H1 (cell line): ENCODE measurements around the gene TNS4. TPM values are rescaled to one million over a fixed set of nuclear protein-coding genes. Genes with fewer than 3 reads are reported as not detected.

Source experiments
- CTCF ChIA-PET: fragments of 300-600 bp; sonication (Branson Sonifier 250); formaldehyde crosslinking; loops from one replicate; lab custom pipeline; 2021; ENCODE audit not compliant: partially characterized antibody; lab: Charles Lee
- POLR2A ChIA-PET: fragments of 300-600 bp; sonication (Branson Sonifier 250); formaldehyde crosslinking; loops from one replicate; lab custom pipeline; 2021; ENCODE audit warnings: inconsistent platforms; ENCODE audit not compliant: partially characterized antibody; lab: Charles Lee
- DNase-seq, 2 experiments: peaks; one replicate each; pipeline versions ENCODE4 v3.0.0 to v3.0.0-alpha.2; 2010 to 2022; ENCODE audit warnings: low spot score in 2 of 2, low read depth in 1 of 2, mixed read lengths in 1 of 2
- FAIRE-seq: peaks from 2 replicates; lab custom pipeline; 2011; peaks lifted over from hg19 to GRCh38; lab: Jason Lieb, UNC
- H2AFZ ChIP-seq: 2 replicates; pipeline ENCODE4 v1.8.1; 2012; ENCODE audit warnings: low read length, inconsistent platforms
- H2AK5ac ChIP-seq: 2 replicates; pipeline ENCODE4 v1.6.1; 2013; ENCODE audit warnings: low read depth, low read length
- H2BK120ac ChIP-seq: replicated peaks from 2 replicates; pipeline ENCODE3; 2013; ENCODE audit warnings: low read depth, low read length, inconsistent platforms
- H2BK12ac ChIP-seq: 2 replicates; pipeline ENCODE4 v1.6.1; 2013; ENCODE audit warnings: low read depth, low read length
- H2BK15ac ChIP-seq: 2 replicates; pipeline ENCODE4 v1.6.1; 2013; ENCODE audit warnings: low read length
- H2BK20ac ChIP-seq: 2 replicates; pipeline ENCODE4 v1.6.1; 2013; ENCODE audit warnings: low read length
- H2BK5ac ChIP-seq: 2 replicates; pipeline ENCODE4 v1.6.1; 2013; ENCODE audit warnings: low read depth, low read length
- H3K14ac ChIP-seq: 2 replicates; pipeline ENCODE4 v1.6.1; 2013; ENCODE audit warnings: inconsistent platforms; ENCODE audit not compliant: insufficient read length
- H3K18ac ChIP-seq: 2 replicates; pipeline ENCODE4 v1.6.1; 2013; ENCODE audit warnings: low read length; ENCODE audit errors: extremely low read depth
- H3K23ac ChIP-seq: 2 replicates; pipeline ENCODE4 v1.6.1; 2013; ENCODE audit warnings: inconsistent platforms; ENCODE audit not compliant: insufficient read length
- H3K23me2 ChIP-seq: 2 replicates; pipeline ENCODE4 v1.6.1; 2013; ENCODE audit warnings: low read depth, low read length
- H3K27ac ChIP-seq: 2 replicates; pipeline ENCODE4 v1.6.1; 2011; ENCODE audit warnings: low read depth, low read length, inconsistent platforms
- H3K27me3 ChIP-seq, 4 experiments: replicated peaks in 1 of 4; 1 replicate in 1 of 4; 2 replicates in 3 of 4; pipeline versions ENCODE4 v1.6.1 to v1.8.1; 2011 to 2013; ENCODE audit warnings: low read length in 3 of 4, mild to moderate bottlenecking in 3 of 4, inconsistent platforms in 2 of 4, mixed read lengths in 2 of 4, moderate library complexity in 1 of 4; ENCODE audit not compliant: control insufficient read depth in 3 of 4, insufficient read depth in 3 of 4; ENCODE audit errors: extremely low read depth in 1 of 4
- H3K36me3 ChIP-seq, 4 experiments: 2 replicates each; pipeline versions ENCODE4 v1.6.1 to v1.8.1; 2011 to 2013; ENCODE audit warnings: mild to moderate bottlenecking in 4 of 4, low read length in 3 of 4, moderate library complexity in 2 of 4, control low read depth in 1 of 4, inconsistent platforms in 1 of 4; ENCODE audit not compliant: insufficient read depth in 4 of 4, control insufficient read depth in 2 of 4
- H3K4ac ChIP-seq: replicated peaks from 2 replicates; pipeline ENCODE3; 2013; ENCODE audit warnings: low read length, low read depth, mixed read lengths, inconsistent platforms; ENCODE audit not compliant: insufficient read length
- H3K4me1 ChIP-seq, 4 experiments: replicated peaks in 1 of 4; 1 replicate in 1 of 4; 2 replicates in 3 of 4; pipeline versions ENCODE4 v1.6.1 to v1.8.1; 2011 to 2013; ENCODE audit warnings: low read length in 3 of 4, inconsistent platforms in 2 of 4, mixed read lengths in 1 of 4; ENCODE audit not compliant: insufficient read depth in 4 of 4, control insufficient read depth in 3 of 4
- H3K4me2 ChIP-seq, 2 experiments: 2 replicates each; pipeline versions ENCODE4 v1.6.1 to v1.8.1; 2011 to 2013; ENCODE audit warnings: low read depth in 2 of 2, low read length in 2 of 2, control low read depth in 1 of 2, inconsistent platforms in 1 of 2, mild to moderate bottlenecking in 1 of 2; ENCODE audit not compliant: insufficient read depth in 1 of 2
- H3K4me3 ChIP-seq, 4 experiments: fragments of 200-600, 300-600 bp in 1 of 4; sonication (generic), shearing (Covaris generic), sonication (Bioruptor Twin) in 1 of 4; 2 replicates each; pipeline versions ENCODE4 v1.5.1 to v1.8.1; 2011 to 2016; ENCODE audit warnings: low read length in 4 of 4, low read depth in 3 of 4, control low read depth in 2 of 4, inconsistent platforms in 2 of 4, mild to moderate bottlenecking in 2 of 4, mixed read lengths in 1 of 4, moderate library complexity in 1 of 4; ENCODE audit not compliant: insufficient read depth in 2 of 4; ENCODE audit errors: extremely low read depth in 1 of 4
- H3K56ac ChIP-seq: replicated peaks from 2 replicates; pipeline ENCODE3; 2013; ENCODE audit warnings: low read depth, mild to moderate bottlenecking, mixed read lengths, low read length, inconsistent platforms; ENCODE audit not compliant: insufficient read length
- H3K79me1 ChIP-seq: 2 replicates; pipeline ENCODE4 v1.6.1; 2013; ENCODE audit warnings: low read depth, low read length, control low read depth
- H3K79me2 ChIP-seq, 2 experiments: 2 replicates each; pipeline versions ENCODE4 v1.6.1 to v1.8.1; 2012 to 2013; ENCODE audit warnings: low read length in 2 of 2, mild to moderate bottlenecking in 2 of 2, inconsistent platforms in 1 of 2; ENCODE audit not compliant: insufficient read depth in 2 of 2, control insufficient read depth in 1 of 2
- H3K9ac ChIP-seq, 4 experiments: replicated peaks in 1 of 4; 1 replicate in 1 of 4; 2 replicates in 3 of 4; pipeline versions ENCODE4 v1.6.1 to v1.8.1; 2011 to 2013; ENCODE audit warnings: low read depth in 3 of 4, low read length in 3 of 4, control low read depth in 2 of 4, mild to moderate bottlenecking in 2 of 4, moderate library complexity in 2 of 4, inconsistent platforms in 1 of 4; ENCODE audit errors: extremely low read depth in 1 of 4
- H3K9me3 ChIP-seq, 2 experiments: 2 replicates each; pipeline versions ENCODE4 v1.6.1 to v1.8.1; 2012 to 2013; ENCODE audit warnings: mild to moderate bottlenecking in 2 of 2, moderate library complexity in 2 of 2, control low read depth in 1 of 2, inconsistent platforms in 1 of 2, low read depth in 1 of 2, low read length in 1 of 2, mixed read lengths in 1 of 2; ENCODE audit not compliant: insufficient read depth in 2 of 2
- H4K20me1 ChIP-seq, 2 experiments: replicated peaks in 1 of 2; 2 replicates each; pipeline versions ENCODE3 to v1.8.1; 2011 to 2013; ENCODE audit warnings: inconsistent platforms in 2 of 2, low read length in 2 of 2, mild to moderate bottlenecking in 1 of 2; ENCODE audit not compliant: insufficient read depth in 2 of 2, control insufficient read depth in 1 of 2
- H4K5ac ChIP-seq: 2 replicates; pipeline ENCODE4 v1.6.1; 2013; ENCODE audit warnings: low read length, low read depth, mixed read lengths, inconsistent platforms; ENCODE audit not compliant: insufficient read length
- H4K8ac ChIP-seq: 2 replicates; pipeline ENCODE4 v1.8.0; 2013; ENCODE audit warnings: mild to moderate bottlenecking, moderate library complexity, low read length, inconsistent platforms; ENCODE audit not compliant: insufficient read depth; ENCODE audit errors: extremely low read depth
- H4K91ac ChIP-seq: replicated peaks from 2 replicates; pipeline ENCODE3; 2013; ENCODE audit warnings: low read length, mixed read lengths, inconsistent platforms; ENCODE audit not compliant: insufficient read length
- CBX8 ChIP-seq: fragments of 300-800, 300-1000 bp; sonication (generic); IDR thresholded peaks from 2 replicates; pipeline ENCODE4 v1.7.1; 2016; ENCODE audit warnings: low read depth, low read length, borderline replicate concordance
- EP300 ChIP-seq, 2 experiments: IDR thresholded peaks; 1 replicate in 1 of 2; 2 replicates in 1 of 2; pipeline ENCODE4 v1.6.1; 2011 to 2012; ENCODE audit warnings: low read depth in 2 of 2, low read length in 2 of 2, mild to moderate bottlenecking in 2 of 2, borderline replicate concordance in 1 of 2, inconsistent platforms in 1 of 2, moderate library complexity in 1 of 2
- WGBS, 2 experiments: shearing (Covaris generic) in 1 of 2; methylation state at CpG; one replicate each; pipeline versions ENCODE4 v1.1.6 to v1.1.7; 2013 to 2015; ENCODE audit warnings: low lambda C conversion rate in 2 of 2, mixed read lengths in 2 of 2, inconsistent platforms in 1 of 2, low coverage in 1 of 2, missing lambda C conversion rate in 1 of 2; ENCODE audit not compliant: insufficient replicate concordance in 2 of 2, insufficient coverage in 1 of 2, insufficient read length in 1 of 2; ENCODE audit errors: extremely low coverage in 1 of 2, missing lambda C conversion rate in 1 of 2; 5-methylcytosine and 5-hydroxymethylcytosine counted together
- polyA plus RNA-seq, 7 experiments: library from polyadenylated mRNA; depleted of rRNA in 3 of 7; stranded (reverse) in 5 of 7; unstranded in 2 of 7; fragments of >200 nt in 5 of 7; fragments of 200-250 nt in 2 of 7; gene quantifications; 1 replicate in 5 of 7; 2 replicates in 1 of 7; 4 replicates in 1 of 7; pipeline versions ENCODE4 v1.2.1 to v1.2.3, GENCODE V29; 2011 to 2013; ENCODE audit warnings: missing spikeins in 2 of 7, mixed read lengths in 2 of 7
- total RNA-seq: library from RNA; stranded (reverse); fragmentation: NEBNext Ultra II Directional; extraction: Animal tissue kit (Norgen Biotek cat#: 25700); gene quantifications from 2 replicates; pipeline ENCODE4 v1.2.1, GENCODE V29; 2021
- TF ChIP-seq, protein P1 (sequence below): IDR thresholded peaks from 2 replicates; pipeline ENCODE4 v1.6.1; 2012; ENCODE audit warnings: inconsistent platforms

Gene TNS4
- total and polyA plus RNA-seq, 2 of the 8 experiments (the other 6 are each of a cell fraction or from before 2014, with no cell fraction given) = 0.20 to 0.21 TPM

DNA sequence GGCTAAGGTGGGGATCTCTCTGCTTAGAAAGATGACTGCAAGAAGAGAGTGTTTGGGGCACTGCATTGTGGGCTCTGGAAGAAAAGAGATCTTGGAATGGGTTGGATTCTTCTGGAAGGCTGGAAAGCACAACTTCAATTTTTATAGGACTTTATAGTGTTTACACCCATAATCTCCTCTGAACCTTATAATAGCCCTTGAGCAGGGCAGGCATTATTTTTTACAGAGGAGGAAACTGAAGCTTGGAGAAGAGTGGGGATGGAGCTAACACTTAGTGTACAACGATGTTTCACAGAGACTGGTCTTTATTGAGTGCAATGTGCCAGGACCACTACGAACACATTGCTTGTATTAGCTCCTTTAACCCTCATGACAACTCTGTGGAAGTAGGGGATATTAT is 10.4 kb downstream of the TNS4 start:
- Histone ChIP-seq H4K5ac (peak overlapping the region; percentile 4), H3K23me2 (no peaks in the 10 kb centered on the region), H2AFZ (no peak overlapping the region), H3K23ac (no peak overlapping the region), H2BK12ac (no peak overlapping the region), H4K8ac (no peak overlapping the region), H3K9me3 (no peaks in the 10 kb centered on the region), H2BK5ac (peak overlapping the region; percentile 93; the same call in 1 of the 2 replicates), H3K27me3 (no peaks in the 10 kb centered on the region; a peak in 1 of 7 replicates)
- DNase-seq = no peak
- FAIRE-seq = peak; percentile 13
- TF ChIP-seq EP300 (IDR thresholded peaks at IDR 0.05; ENCODE audit: borderline replicate concordance in 1 of 2, low read depth in 2 of 2, low read length in 2 of 2) (no peak), CBX8 (no peak)
- TF ChIP-seq, protein P1, sequence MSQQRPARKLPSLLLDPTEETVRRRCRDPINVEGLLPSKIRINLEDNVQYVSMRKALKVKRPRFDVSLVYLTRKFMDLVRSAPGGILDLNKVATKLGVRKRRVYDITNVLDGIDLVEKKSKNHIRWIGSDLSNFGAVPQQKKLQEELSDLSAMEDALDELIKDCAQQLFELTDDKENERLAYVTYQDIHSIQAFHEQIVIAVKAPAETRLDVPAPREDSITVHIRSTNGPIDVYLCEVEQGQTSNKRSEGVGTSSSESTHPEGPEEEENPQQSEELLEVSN = no peak
- TF ChIP-seq, all 59 proteins: peak for 0
- H3K4me1 ChIP-seq = peaks cover 9 to 26% (median 23%) of the 10 kb centered on the region in 4 experiments
- H2AK5ac ChIP-seq = no peak overlapping the region
- 96% methylated on average over 2 of the region's 2 CpGs; no CpG with 5 or more reads in 1 of the 2 experiments for WGBS, 2 experiments
- no peaks in the 10 kb centered on the region for H3K36me3 ChIP-seq
- H3K18ac ChIP-seq = no peak overlapping the region
- peak overlapping the region; percentile 56; the same call in 1 of the 2 replicates for H2BK20ac ChIP-seq
- peak overlapping the region; percentile 96 for H4K91ac ChIP-seq
- H3K27ac ChIP-seq = no peak overlapping the region
- peak overlapping the region; percentile 51 to 52; a peak in 2 of 4 replicates for H3K4me2 ChIP-seq
- ChIA-PET CTCF (interaction anchor here (0.9 to 2.6 kb wide), 16 partner anchors 8 to 84 kb away, joined by 3 to 19 read pairs (median 4); no protein-coding TSS in a partner anchor), POLR2A (interaction anchor here (0.8 to 2.7 kb wide), 9 partner anchors 9 to 132 kb away, joined by 3 to 14 read pairs (median 4); partner anchors contain the start of gene TOP2A)
- H3K4me3 ChIP-seq = 0 out of 8 replicates have a peak overlapping the region, but pooled peaks of 1 of the 4 experiments have one; percentile 8
- no peaks in the 10 kb centered on the region for H3K79me1 ChIP-seq
- H3K4ac ChIP-seq = no peak overlapping the region
- H3K56ac ChIP-seq = no peak overlapping the region
- no peak overlapping the region for H3K14ac ChIP-seq
- no peak overlapping the region for H3K9ac ChIP-seq
- peak overlapping the region; percentile 0; the same call in 1 of the 2 replicates for H2BK15ac ChIP-seq
- peak overlapping the region; percentile 54 for H2BK120ac ChIP-seq
- H3K79me2 ChIP-seq = no peaks in the 10 kb centered on the region
- H4K20me1 ChIP-seq = no peaks in the 10 kb centered on the region
